Ishikawa (cell line): ENCODE data around the gene PAFAH1B2.

Source experiments
- CEBPB ChIP-seq: IDR thresholded peaks from 2 replicates; pipeline ENCODE4 v1.6.1; 2012
- CREB1 ChIP-seq: IDR thresholded peaks from 2 replicates; pipeline ENCODE4 v1.6.1; 2012; ENCODE audit warnings: low read depth
- EGR1 ChIP-seq: IDR thresholded peaks from 2 replicates; pipeline ENCODE4 v1.6.1; 2012
- EP300 ChIP-seq: IDR thresholded peaks from 2 replicates; pipeline ENCODE4 v1.6.1; 2012; ENCODE audit warnings: borderline replicate concordance
- FOXM1 ChIP-seq: IDR thresholded peaks from 2 replicates; pipeline ENCODE4 v1.6.1; 2012; ENCODE audit warnings: low read depth, borderline replicate concordance
- MAX ChIP-seq: IDR thresholded peaks from 2 replicates; pipeline ENCODE4 v1.6.1; 2012
- NFIC ChIP-seq: IDR thresholded peaks from 2 replicates; pipeline ENCODE4 v1.6.1; 2012
- RAD21 ChIP-seq: IDR thresholded peaks from 2 replicates; pipeline ENCODE4 v1.6.1; 2012; ENCODE audit warnings: low read depth
- REST ChIP-seq: IDR thresholded peaks from 2 replicates; pipeline ENCODE4 v1.6.1; 2012; ENCODE audit warnings: low read depth, mild to moderate bottlenecking
- TAF1 ChIP-seq: IDR thresholded peaks from 2 replicates; pipeline ENCODE4 v1.6.1; 2012; ENCODE audit warnings: low read depth, mild to moderate bottlenecking
- TCF12 ChIP-seq: IDR thresholded peaks from 2 replicates; pipeline ENCODE4 v1.6.1; 2012; ENCODE audit warnings: low read depth
- TEAD4 ChIP-seq: IDR thresholded peaks from 2 replicates; pipeline ENCODE4 v1.6.1; 2012
- USF1 ChIP-seq: IDR thresholded peaks from 2 replicates; pipeline ENCODE4 v1.6.1; 2012
- YY1 ChIP-seq: IDR thresholded peaks from 2 replicates; pipeline ENCODE4 v1.6.1; 2012; ENCODE audit warnings: low read depth
- ZBTB7A ChIP-seq: IDR thresholded peaks from 2 replicates; pipeline ENCODE4 v1.6.1; 2012; ENCODE audit warnings: low read depth

PAFAH1B2 gene

GRCh38 chr11:117169736-117170135 is 25.6 kb downstream of the PAFAH1B2 start:
- TF ChIP-seq MAX (no peak), EP300 (no peak), CEBPB (no peak), FOXM1 (no peak), NFIC (no peak), RAD21 (no peak), TCF12 (no peak), EGR1 (no peak), TEAD4 (no peak), REST (no peak), TAF1 (no peak), USF1 (no peak), ZBTB7A (no peak), CREB1 (no peak), YY1 (no peak)

GRCh38 chr11:117170210-117170609 is 26.1 kb downstream of the PAFAH1B2 start:
- no peak for TF ChIP-seq EP300
- no peak for TF ChIP-seq RAD21
- TF ChIP-seq TEAD4: no peak
- no peak for TF ChIP-seq YY1
- no peak for TF ChIP-seq FOXM1
- TF ChIP-seq CREB1: no peak
- no peak for TF ChIP-seq TCF12
- no peak for TF ChIP-seq MAX
- no peak for TF ChIP-seq CEBPB

- TF ChIP-seq FOXM1 (no peak), NFIC (no peak), RAD21 (no peak), CEBPB (no peak), REST (no peak), ZBTB7A (no peak), TAF1 (no peak), TCF12 (no peak), EGR1 (no peak), TEAD4 (no peak), USF1 (no peak), MAX (no peak), EP300 (no peak), YY1 (no peak), CREB1 (no peak)
These were observed 26.9 kb downstream of the PAFAH1B2 start for GRCh38 chr11:117171007-117171403.

- TF ChIP-seq EP300 (no peak), ZBTB7A (no peak), NFIC (no peak), USF1 (no peak), CEBPB (no peak), EGR1 (no peak), TAF1 (no peak), TCF12 (no peak), RAD21 (no peak), FOXM1 (no peak), CREB1 (no peak), YY1 (no peak), REST (no peak), MAX (no peak), TEAD4 (no peak)
These were observed 27.4 kb downstream of the PAFAH1B2 start for GRCh38 chr11:117171404-117172061.
